Left ventricle myocardium superior (tissue), 1 donor: Measurements from ENCODE around the gene PMP22. TPM values are rescaled to one million over a fixed set of nuclear protein-coding genes. Genes with fewer than 3 reads are reported as not detected.
"Not testable (repeated sequence)": the region's sequence is repeated elsewhere in the genome, so short reads cannot be mapped to it uniquely, and the experiment has no call there.

ENCODE experiments used
- ATAC-seq: fragments of 200-7000 bp; cut with Tn5 transposase; one replicate; pipeline ENCODE4 v1.9.1; 2020; ENCODE audit warnings: mild to moderate bottlenecking, moderate library complexity
- DNase-seq: peaks from one replicate; pipeline ENCODE4 v3.0.0-alpha.2; 2020
- intact Hi-C: fragments of 100-400 bp; cut with micrococcal nuclease; formaldehyde crosslinking; loops from one replicate; pipeline ENCODE4 v1.11.0; 2022
- total RNA-seq: library from RNA; stranded (reverse); fragmentation: NEBNext Ultra II Directional; extraction: Animal tissue kit (Norgen Biotek cat#: 25700); gene quantifications from one replicate; pipeline ENCODE4 v1.2.1, GENCODE V29; 2021
- donor health status: DM: no; HTN: yes; CAD: no; lungs with severe emphysema.

PMP22 gene
- total RNA-seq, 1 donor from 2014 or later, result 179 TPM

GRCh38 chr17:15233022-15233805 lies 31.9 kb downstream of the PMP22 start:
- DNase-seq, result no peak
- intact Hi-C loops, result no loop called here
- ATAC-seq, result peak; percentile 73

- intact Hi-C loops, result no loop called here
- DNase-seq, result no peak
- peak; percentile 90 for ATAC-seq
Observed at GRCh38 chr17:15232517-15232915, 32.6 kb downstream of the PMP22 start.

GRCh38 chr17:15231851-15232516 lies 33.1 kb downstream of the PMP22 start:
- ATAC-seq, result peak; percentile 36
- intact Hi-C loops, result no loop called here
- no peak for DNase-seq

GRCh38 chr17:15230866-15231265 lies 34.3 kb downstream of the PMP22 start:
- DNase-seq (no peak), ATAC-seq (no peak)
- intact Hi-C loops, result no loop called here

- ATAC-seq, intact Hi-C loops, DNase-seq: not testable (repeated sequence)
Observed at GRCh38 chr17:15221827-15222226, 43.3 kb downstream of the PMP22 start.

- intact Hi-C loops, result no loop called here
- no peak for DNase-seq
- no peak for ATAC-seq
Observed at GRCh38 chr17:15220785-15221184, 44.3 kb downstream of the PMP22 start.

- ATAC-seq (no peak), DNase-seq (no peak)
- intact Hi-C loops, result no loop called here
Observed at GRCh38 chr17:15216481-15216880, 48.6 kb downstream of the PMP22 start.

GRCh38 chr17:15213381-15214087 lies 51.6 kb downstream of the PMP22 start:
- DNase-seq, result no peak
- ATAC-seq, result no peak
- intact Hi-C loops, result no loop called here

- no peak for DNase-seq
- intact Hi-C loops, result no loop called here
- ATAC-seq, result no peak
Observed at GRCh38 chr17:15210247-15210646, 54.9 kb downstream of the PMP22 start.

- intact Hi-C loops, DNase-seq, ATAC-seq: not testable (repeated sequence)
Observed at GRCh38 chr17:15203062-15203461, 62.1 kb downstream of the PMP22 start.

- intact Hi-C loops, DNase-seq, ATAC-seq: not testable (repeated sequence)
Observed at GRCh38 chr17:15200574-15200973, 64.6 kb downstream of the PMP22 start.

- no peak for DNase-seq
- no peak for ATAC-seq
- intact Hi-C loops, result no loop called here
Observed at GRCh38 chr17:15197229-15197628, 67.9 kb downstream of the PMP22 start.

GRCh38 chr17:15194859-15195277 lies 70.3 kb downstream of the PMP22 start:
- ATAC-seq (no peak), DNase-seq (no peak)
- intact Hi-C loops, result no loop called here

- intact Hi-C loops, result no loop called here
- ATAC-seq (peak; percentile 97), DNase-seq (no peak)
Observed at GRCh38 chr17:15185625-15185991, 79.5 kb downstream of the PMP22 start.

- intact Hi-C loops, result no loop called here
- DNase-seq (no peak), ATAC-seq (no peak)
Observed at GRCh38 chr17:15184872-15185624, 80.1 kb downstream of the PMP22 start.

- ATAC-seq (no peak), DNase-seq (no peak)
- intact Hi-C loops, result no loop called here
Observed at GRCh38 chr17:15181816-15182215, 83.3 kb downstream of the PMP22 start.

- DNase-seq (no peak), ATAC-seq (no peak)
- intact Hi-C loops, result no loop called here
Observed at GRCh38 chr17:15181333-15181732, 83.8 kb downstream of the PMP22 start.

- ATAC-seq (no peak), DNase-seq (no peak)
- intact Hi-C loops, result no loop called here
Observed at GRCh38 chr17:15180121-15180561, 85.0 kb downstream of the PMP22 start.
